K562 (cell line): ENCODE data around the gene CNTF. TPM values are rescaled to one million over a fixed set of nuclear protein-coding genes. Genes with fewer than 3 reads are reported as not detected.

Source experiments
- SIN3B ChIP-seq: fragments of 450-650 bp; IDR thresholded peaks from 2 replicates; pipeline ENCODE4 v1.6.1; 2017; ENCODE audit warnings: low read depth, mild to moderate bottlenecking, moderate library complexity
- SP1 ChIP-seq: sonication (generic); formaldehyde crosslinking; IDR thresholded peaks from 2 replicates; pipeline ENCODE4 v1.8.1; 2022; ENCODE audit warnings: mild to moderate bottlenecking, missing genetic modification reagents
- ZBTB8A ChIP-seq: fragments of 450-650 bp; IDR thresholded peaks from 2 replicates; pipeline ENCODE4 v1.6.1; 2018; ENCODE audit warnings: mild to moderate bottlenecking, moderate library complexity; ENCODE audit not compliant: partially characterized antibody
- polyA plus RNA-seq, 8 experiments: library from polyadenylated mRNA; depleted of rRNA in 4 of 8; stranded (reverse) in 5 of 8; unstranded in 3 of 8; fragments of >200 nt; fragmentation: Nextera tagmentation in 2 of 8; fragmentation: Illumina TruSeq in 1 of 8; extraction: Ambion mirVana in 2 of 8; extraction: Trizol in 1 of 8; gene quantifications; 2 replicates each; pipeline versions ENCODE4 v1.2.1 to v1.2.3, GENCODE V29; 2011 to 2014; ENCODE audit warnings: inconsistent platforms in 1 of 8, missing spikeins in 1 of 8
- total RNA-seq, 7 experiments: library from RNA; depleted of rRNA in 6 of 7; stranded (reverse); fragments of >200 nt in 6 of 7; fragmentation: Illumina TruSeq in 2 of 7; extraction: Trizol in 2 of 7; gene quantifications; 2 replicates each; pipeline versions ENCODE4 v1.2.1 to v1.2.3, GENCODE V29; 2011 to 2021; ENCODE audit warnings: low replicate concordance in 1 of 7
- TF ChIP-seq, protein P1 (sequence below): fragments of 450-650 bp; IDR thresholded peaks from 2 replicates; pipeline ENCODE4 v1.6.1; 2016; ENCODE audit warnings: mild to moderate bottlenecking, moderate library complexity
- TF ChIP-seq, protein P2 (sequence below): fragments of 250-450 bp; sonication (Bioruptor Pico); IDR thresholded peaks from 2 replicates; pipeline ENCODE4 v1.4.0; 2020; ENCODE audit warnings: mild to moderate bottlenecking, moderate library complexity, borderline replicate concordance
- TF ChIP-seq, protein P3 (sequence below): fragments of 450-650 bp; IDR thresholded peaks from 2 replicates; pipeline ENCODE4 v1.6.1; 2016
- TF ChIP-seq, protein P4 (sequence below), 2 experiments: fragments of 450-650 bp in 1 of 2; IDR thresholded peaks; 2 replicates each; pipeline ENCODE4 v1.6.1; 2011 to 2017; ENCODE audit warnings: low read depth in 2 of 2, antibody characterized with exemption in 1 of 2, borderline replicate concordance in 1 of 2, low read length in 1 of 2, mild to moderate bottlenecking in 1 of 2, mixed read lengths in 1 of 2; ENCODE audit not compliant: control insufficient read depth in 1 of 2

CNTF gene
- total and polyA plus RNA-seq, 9 of the 15 experiments (the other 6 are each of a cell fraction or from before 2014, with no cell fraction given), result 0.17 to 5.0 (median 2.3) TPM

DNA sequence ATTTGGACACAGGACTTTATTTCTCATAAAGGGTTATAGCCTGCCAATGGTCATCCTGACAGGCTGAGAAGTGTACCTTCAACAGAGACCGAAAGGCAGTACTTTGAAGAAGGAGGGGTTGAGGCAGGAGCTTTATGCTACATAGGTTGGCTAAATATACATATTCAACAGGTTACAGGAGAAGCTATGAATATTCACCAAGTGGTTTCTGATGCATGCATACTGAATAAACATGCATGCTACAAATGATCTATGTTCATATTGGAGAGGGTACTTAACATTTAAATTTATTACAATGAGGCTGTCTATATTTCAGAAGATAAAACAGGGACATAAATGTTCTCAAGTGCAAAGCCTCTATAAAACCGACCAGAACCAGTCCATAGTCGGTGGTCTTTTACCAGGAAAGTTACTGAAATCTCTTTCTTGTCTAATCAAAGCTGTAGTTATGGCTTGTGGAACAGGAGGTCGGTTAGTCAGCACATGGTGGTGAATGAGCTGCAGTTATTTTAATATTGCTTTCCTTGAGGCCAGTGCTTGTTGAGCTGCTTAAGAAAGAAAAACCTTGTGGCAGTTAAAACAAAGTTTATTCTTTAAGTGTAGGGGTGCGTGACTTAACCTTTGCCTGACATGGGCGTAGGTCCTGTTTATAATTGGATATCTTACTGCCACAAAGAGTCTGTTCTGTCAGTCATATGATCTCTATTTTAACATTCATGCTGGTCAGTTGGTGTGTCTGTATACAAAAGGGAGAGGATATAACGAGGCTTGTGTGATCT lies 19.5 kb downstream of the CNTF start (continued):
- TF ChIP-seq, protein P1, sequence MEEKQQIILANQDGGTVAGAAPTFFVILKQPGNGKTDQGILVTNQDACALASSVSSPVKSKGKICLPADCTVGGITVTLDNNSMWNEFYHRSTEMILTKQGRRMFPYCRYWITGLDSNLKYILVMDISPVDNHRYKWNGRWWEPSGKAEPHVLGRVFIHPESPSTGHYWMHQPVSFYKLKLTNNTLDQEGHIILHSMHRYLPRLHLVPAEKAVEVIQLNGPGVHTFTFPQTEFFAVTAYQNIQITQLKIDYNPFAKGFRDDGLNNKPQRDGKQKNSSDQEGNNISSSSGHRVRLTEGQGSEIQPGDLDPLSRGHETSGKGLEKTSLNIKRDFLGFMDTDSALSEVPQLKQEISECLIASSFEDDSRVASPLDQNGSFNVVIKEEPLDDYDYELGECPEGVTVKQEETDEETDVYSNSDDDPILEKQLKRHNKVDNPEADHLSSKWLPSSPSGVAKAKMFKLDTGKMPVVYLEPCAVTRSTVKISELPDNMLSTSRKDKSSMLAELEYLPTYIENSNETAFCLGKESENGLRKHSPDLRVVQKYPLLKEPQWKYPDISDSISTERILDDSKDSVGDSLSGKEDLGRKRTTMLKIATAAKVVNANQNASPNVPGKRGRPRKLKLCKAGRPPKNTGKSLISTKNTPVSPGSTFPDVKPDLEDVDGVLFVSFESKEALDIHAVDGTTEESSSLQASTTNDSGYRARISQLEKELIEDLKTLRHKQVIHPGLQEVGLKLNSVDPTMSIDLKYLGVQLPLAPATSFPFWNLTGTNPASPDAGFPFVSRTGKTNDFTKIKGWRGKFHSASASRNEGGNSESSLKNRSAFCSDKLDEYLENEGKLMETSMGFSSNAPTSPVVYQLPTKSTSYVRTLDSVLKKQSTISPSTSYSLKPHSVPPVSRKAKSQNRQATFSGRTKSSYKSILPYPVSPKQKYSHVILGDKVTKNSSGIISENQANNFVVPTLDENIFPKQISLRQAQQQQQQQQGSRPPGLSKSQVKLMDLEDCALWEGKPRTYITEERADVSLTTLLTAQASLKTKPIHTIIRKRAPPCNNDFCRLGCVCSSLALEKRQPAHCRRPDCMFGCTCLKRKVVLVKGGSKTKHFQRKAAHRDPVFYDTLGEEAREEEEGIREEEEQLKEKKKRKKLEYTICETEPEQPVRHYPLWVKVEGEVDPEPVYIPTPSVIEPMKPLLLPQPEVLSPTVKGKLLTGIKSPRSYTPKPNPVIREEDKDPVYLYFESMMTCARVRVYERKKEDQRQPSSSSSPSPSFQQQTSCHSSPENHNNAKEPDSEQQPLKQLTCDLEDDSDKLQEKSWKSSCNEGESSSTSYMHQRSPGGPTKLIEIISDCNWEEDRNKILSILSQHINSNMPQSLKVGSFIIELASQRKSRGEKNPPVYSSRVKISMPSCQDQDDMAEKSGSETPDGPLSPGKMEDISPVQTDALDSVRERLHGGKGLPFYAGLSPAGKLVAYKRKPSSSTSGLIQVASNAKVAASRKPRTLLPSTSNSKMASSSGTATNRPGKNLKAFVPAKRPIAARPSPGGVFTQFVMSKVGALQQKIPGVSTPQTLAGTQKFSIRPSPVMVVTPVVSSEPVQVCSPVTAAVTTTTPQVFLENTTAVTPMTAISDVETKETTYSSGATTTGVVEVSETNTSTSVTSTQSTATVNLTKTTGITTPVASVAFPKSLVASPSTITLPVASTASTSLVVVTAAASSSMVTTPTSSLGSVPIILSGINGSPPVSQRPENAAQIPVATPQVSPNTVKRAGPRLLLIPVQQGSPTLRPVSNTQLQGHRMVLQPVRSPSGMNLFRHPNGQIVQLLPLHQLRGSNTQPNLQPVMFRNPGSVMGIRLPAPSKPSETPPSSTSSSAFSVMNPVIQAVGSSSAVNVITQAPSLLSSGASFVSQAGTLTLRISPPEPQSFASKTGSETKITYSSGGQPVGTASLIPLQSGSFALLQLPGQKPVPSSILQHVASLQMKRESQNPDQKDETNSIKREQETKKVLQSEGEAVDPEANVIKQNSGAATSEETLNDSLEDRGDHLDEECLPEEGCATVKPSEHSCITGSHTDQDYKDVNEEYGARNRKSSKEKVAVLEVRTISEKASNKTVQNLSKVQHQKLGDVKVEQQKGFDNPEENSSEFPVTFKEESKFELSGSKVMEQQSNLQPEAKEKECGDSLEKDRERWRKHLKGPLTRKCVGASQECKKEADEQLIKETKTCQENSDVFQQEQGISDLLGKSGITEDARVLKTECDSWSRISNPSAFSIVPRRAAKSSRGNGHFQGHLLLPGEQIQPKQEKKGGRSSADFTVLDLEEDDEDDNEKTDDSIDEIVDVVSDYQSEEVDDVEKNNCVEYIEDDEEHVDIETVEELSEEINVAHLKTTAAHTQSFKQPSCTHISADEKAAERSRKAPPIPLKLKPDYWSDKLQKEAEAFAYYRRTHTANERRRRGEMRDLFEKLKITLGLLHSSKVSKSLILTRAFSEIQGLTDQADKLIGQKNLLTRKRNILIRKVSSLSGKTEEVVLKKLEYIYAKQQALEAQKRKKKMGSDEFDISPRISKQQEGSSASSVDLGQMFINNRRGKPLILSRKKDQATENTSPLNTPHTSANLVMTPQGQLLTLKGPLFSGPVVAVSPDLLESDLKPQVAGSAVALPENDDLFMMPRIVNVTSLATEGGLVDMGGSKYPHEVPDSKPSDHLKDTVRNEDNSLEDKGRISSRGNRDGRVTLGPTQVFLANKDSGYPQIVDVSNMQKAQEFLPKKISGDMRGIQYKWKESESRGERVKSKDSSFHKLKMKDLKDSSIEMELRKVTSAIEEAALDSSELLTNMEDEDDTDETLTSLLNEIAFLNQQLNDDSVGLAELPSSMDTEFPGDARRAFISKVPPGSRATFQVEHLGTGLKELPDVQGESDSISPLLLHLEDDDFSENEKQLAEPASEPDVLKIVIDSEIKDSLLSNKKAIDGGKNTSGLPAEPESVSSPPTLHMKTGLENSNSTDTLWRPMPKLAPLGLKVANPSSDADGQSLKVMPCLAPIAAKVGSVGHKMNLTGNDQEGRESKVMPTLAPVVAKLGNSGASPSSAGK, result peak; percentile 61; the same call in 1 of the 2 replicates
- TF ChIP-seq, protein P2, sequence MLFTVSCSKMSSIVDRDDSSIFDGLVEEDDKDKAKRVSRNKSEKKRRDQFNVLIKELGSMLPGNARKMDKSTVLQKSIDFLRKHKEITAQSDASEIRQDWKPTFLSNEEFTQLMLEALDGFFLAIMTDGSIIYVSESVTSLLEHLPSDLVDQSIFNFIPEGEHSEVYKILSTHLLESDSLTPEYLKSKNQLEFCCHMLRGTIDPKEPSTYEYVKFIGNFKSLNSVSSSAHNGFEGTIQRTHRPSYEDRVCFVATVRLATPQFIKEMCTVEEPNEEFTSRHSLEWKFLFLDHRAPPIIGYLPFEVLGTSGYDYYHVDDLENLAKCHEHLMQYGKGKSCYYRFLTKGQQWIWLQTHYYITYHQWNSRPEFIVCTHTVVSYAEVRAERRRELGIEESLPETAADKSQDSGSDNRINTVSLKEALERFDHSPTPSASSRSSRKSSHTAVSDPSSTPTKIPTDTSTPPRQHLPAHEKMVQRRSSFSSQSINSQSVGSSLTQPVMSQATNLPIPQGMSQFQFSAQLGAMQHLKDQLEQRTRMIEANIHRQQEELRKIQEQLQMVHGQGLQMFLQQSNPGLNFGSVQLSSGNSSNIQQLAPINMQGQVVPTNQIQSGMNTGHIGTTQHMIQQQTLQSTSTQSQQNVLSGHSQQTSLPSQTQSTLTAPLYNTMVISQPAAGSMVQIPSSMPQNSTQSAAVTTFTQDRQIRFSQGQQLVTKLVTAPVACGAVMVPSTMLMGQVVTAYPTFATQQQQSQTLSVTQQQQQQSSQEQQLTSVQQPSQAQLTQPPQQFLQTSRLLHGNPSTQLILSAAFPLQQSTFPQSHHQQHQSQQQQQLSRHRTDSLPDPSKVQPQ (CRISPR knock-in tag), result no peak
- no peak for TF ChIP-seq SIN3B
- TF ChIP-seq, protein P3, sequence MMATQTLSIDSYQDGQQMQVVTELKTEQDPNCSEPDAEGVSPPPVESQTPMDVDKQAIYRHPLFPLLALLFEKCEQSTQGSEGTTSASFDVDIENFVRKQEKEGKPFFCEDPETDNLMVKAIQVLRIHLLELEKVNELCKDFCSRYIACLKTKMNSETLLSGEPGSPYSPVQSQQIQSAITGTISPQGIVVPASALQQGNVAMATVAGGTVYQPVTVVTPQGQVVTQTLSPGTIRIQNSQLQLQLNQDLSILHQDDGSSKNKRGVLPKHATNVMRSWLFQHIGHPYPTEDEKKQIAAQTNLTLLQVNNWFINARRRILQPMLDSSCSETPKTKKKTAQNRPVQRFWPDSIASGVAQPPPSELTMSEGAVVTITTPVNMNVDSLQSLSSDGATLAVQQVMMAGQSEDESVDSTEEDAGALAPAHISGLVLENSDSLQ, result 0 out of 2 replicates have a peak, but pooled peaks have one; percentile 31
- TF ChIP-seq SP1, result no peak
- no peak for TF ChIP-seq ZBTB8A
- TF ChIP-seq, protein P4, sequence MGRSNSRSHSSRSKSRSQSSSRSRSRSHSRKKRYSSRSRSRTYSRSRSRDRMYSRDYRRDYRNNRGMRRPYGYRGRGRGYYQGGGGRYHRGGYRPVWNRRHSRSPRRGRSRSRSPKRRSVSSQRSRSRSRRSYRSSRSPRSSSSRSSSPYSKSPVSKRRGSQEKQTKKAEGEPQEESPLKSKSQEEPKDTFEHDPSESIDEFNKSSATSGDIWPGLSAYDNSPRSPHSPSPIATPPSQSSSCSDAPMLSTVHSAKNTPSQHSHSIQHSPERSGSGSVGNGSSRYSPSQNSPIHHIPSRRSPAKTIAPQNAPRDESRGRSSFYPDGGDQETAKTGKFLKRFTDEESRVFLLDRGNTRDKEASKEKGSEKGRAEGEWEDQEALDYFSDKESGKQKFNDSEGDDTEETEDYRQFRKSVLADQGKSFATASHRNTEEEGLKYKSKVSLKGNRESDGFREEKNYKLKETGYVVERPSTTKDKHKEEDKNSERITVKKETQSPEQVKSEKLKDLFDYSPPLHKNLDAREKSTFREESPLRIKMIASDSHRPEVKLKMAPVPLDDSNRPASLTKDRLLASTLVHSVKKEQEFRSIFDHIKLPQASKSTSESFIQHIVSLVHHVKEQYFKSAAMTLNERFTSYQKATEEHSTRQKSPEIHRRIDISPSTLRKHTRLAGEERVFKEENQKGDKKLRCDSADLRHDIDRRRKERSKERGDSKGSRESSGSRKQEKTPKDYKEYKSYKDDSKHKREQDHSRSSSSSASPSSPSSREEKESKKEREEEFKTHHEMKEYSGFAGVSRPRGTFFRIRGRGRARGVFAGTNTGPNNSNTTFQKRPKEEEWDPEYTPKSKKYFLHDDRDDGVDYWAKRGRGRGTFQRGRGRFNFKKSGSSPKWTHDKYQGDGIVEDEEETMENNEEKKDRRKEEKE (IDR thresholded peaks at IDR 0.05; ENCODE audit: borderline replicate concordance in 1 of 2, control insufficient read depth in 1 of 2, low read depth in 2 of 2, low read length in 1 of 2), result no peak
